Measurements from ENCODE around the gene SPEF2. TPM values are rescaled to one million over a fixed set of nuclear protein-coding genes. Genes with fewer than 3 reads are reported as not detected.

The SPEF2 gene
- total RNA-seq, 4 donors from 2014 or later, result 0.48 to 6.9 (median 3.2) TPM

GRCh38 chr5:35799181-35799580 is 181.5 kb downstream of the SPEF2 start:
- DNase-seq (ENCODE audit: low spot score) (no peak), ATAC-seq (ENCODE audit: low FRiP score) (no peak)
- no peak for TF ChIP-seq CTCF (IDR thresholded peaks at IDR 0.05)

- no peak for TF ChIP-seq CTCF (IDR thresholded peaks at IDR 0.05)
- DNase-seq (ENCODE audit: low spot score) (no peak), ATAC-seq (ENCODE audit: low FRiP score) (no peak)
These were observed 182.1 kb downstream of the SPEF2 start for GRCh38 chr5:35799753-35800152.

- peak; percentile 32 for ATAC-seq (ENCODE audit: low FRiP score)
- no peak for DNase-seq (ENCODE audit: low spot score)
- TF ChIP-seq CTCF (IDR thresholded peaks at IDR 0.05), result no peak
These were observed 185.6 kb downstream of the SPEF2 start for GRCh38 chr5:35803191-35803651.

- DNase-seq (ENCODE audit: low spot score), result no peak
- TF ChIP-seq CTCF (IDR thresholded peaks at IDR 0.05), result no peak
- no peak for ATAC-seq (ENCODE audit: low FRiP score)
These were observed 186.6 kb downstream of the SPEF2 start for GRCh38 chr5:35804201-35804653.

GRCh38 chr5:35804841-35805240 is 187.2 kb downstream of the SPEF2 start:
- ATAC-seq (ENCODE audit: low FRiP score) (no peak), DNase-seq (ENCODE audit: low spot score) (no peak)
- TF ChIP-seq CTCF (IDR thresholded peaks at IDR 0.05), result no peak

- DNase-seq (ENCODE audit: low spot score), result no peak
- TF ChIP-seq CTCF (IDR thresholded peaks at IDR 0.05), result no peak
- ATAC-seq (ENCODE audit: low FRiP score), result no peak
These were observed 192.9 kb downstream of the SPEF2 start for GRCh38 chr5:35810601-35811000.

- no peak for TF ChIP-seq CTCF (IDR thresholded peaks at IDR 0.05)
- ATAC-seq (ENCODE audit: low FRiP score), result no peak
- no peak for DNase-seq (ENCODE audit: low spot score)
These were observed 193.6 kb downstream of the SPEF2 start for GRCh38 chr5:35811108-35811741.
